HCEC 1CT (cell line): ENCODE measurements around the gene TCP1.
A peak's percentile ranks its signal among the peaks of the same experiment; 100 is the strongest.
"Not testable (repeated sequence)": the region's sequence is repeated elsewhere in the genome, so short reads cannot be mapped to it uniquely, and the experiment has no call there.

ENCODE experiments used
- DNase-seq: peaks from one replicate; pipeline ENCODE4 v3.0.0-alpha.2; 2017

Gene TCP1

GRCh38 chr6:159816775-159817174 is 27.4 kb upstream of the TCP1 start:
- DNase-seq, result not testable (repeated sequence)

GRCh38 chr6:159815410-159815809 is 26.0 kb upstream of the TCP1 start:
- no peak for DNase-seq

GRCh38 chr6:159813781-159814180 is 24.4 kb upstream of the TCP1 start:
- no peak for DNase-seq

GRCh38 chr6:159809149-159809548 is 19.7 kb upstream of the TCP1 start:
- DNase-seq, result no peak

GRCh38 chr6:159808647-159809046 is 19.2 kb upstream of the TCP1 start:
- DNase-seq, result no peak

GRCh38 chr6:159807150-159807858 is 17.9 kb upstream of the TCP1 start:
- DNase-seq, result no peak

- no peak for DNase-seq
Observed at GRCh38 chr6:159806021-159806458, 16.6 kb upstream of the TCP1 start.

- no peak for DNase-seq
Observed at GRCh38 chr6:159805440-159806020, 16.1 kb upstream of the TCP1 start.

GRCh38 chr6:159804504-159804903 is 15.1 kb upstream of the TCP1 start:
- no peak for DNase-seq

GRCh38 chr6:159801935-159802334 is 12.5 kb upstream of the TCP1 start:
- no peak for DNase-seq

- no peak for DNase-seq
Observed at GRCh38 chr6:159800141-159800865, 10.9 kb upstream of the TCP1 start, which contains the start of gene PNLDC1. Gene PNLDC1, plus strand, starts transcription at chr6:159800276. Its CDS starts 32 bp downstream, at chr6:159800308.

GRCh38 chr6:159797554-159797953 is 8.2 kb upstream of the TCP1 start:
- no peak for DNase-seq

- DNase-seq, result not testable (repeated sequence)
Observed at GRCh38 chr6:159794976-159795375, 5.6 kb upstream of the TCP1 start.

- DNase-seq, result no peak
Observed at GRCh38 chr6:159790956-159791598, 1.7 kb upstream of the TCP1 start.

GRCh38 chr6:159790149-159790955 is 950 bp upstream of the TCP1 start, which contains the start of gene MRPL18:
Gene MRPL18, plus strand, starts transcription at chr6:159790467. Its CDS starts 121 bp downstream, at chr6:159790588.
- peak; percentile 98 for DNase-seq

GRCh38 chr6:159788753-159789376 is 537 bp downstream of the TCP1 start:
- peak; percentile 36 for DNase-seq

- no peak for DNase-seq
Observed at GRCh38 chr6:159788276-159788675, 1.1 kb downstream of the TCP1 start.

GRCh38 chr6:159778542-159779103 is 10.8 kb downstream of the TCP1 start:
- no peak for DNase-seq

GRCh38 chr6:159778131-159778530 is 11.3 kb downstream of the TCP1 start:
- DNase-seq, result no peak

GRCh38 chr6:159777240-159777904 is 12.0 kb downstream of the TCP1 start:
- DNase-seq, result no peak

- no peak for DNase-seq
Observed at GRCh38 chr6:159772196-159772595, 17.2 kb downstream of the TCP1 start.
